ENCODE results near the gene NPPB.
A peak's percentile ranks its signal among the peaks of the same experiment; 100 is the strongest.

Gene NPPB

GRCh38 chr1:11835441-11836225 lies 23.1 kb downstream of the NPPB start:
- in situ Hi-C loops (cut with MboI; ENCODE audit: low sequenced_read_pairs, unreplicated experiment), result no loop called here
- TF ChIP-seq, protein P1, sequence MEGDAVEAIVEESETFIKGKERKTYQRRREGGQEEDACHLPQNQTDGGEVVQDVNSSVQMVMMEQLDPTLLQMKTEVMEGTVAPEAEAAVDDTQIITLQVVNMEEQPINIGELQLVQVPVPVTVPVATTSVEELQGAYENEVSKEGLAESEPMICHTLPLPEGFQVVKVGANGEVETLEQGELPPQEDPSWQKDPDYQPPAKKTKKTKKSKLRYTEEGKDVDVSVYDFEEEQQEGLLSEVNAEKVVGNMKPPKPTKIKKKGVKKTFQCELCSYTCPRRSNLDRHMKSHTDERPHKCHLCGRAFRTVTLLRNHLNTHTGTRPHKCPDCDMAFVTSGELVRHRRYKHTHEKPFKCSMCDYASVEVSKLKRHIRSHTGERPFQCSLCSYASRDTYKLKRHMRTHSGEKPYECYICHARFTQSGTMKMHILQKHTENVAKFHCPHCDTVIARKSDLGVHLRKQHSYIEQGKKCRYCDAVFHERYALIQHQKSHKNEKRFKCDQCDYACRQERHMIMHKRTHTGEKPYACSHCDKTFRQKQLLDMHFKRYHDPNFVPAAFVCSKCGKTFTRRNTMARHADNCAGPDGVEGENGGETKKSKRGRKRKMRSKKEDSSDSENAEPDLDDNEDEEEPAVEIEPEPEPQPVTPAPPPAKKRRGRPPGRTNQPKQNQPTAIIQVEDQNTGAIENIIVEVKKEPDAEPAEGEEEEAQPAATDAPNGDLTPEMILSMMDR (IDR thresholded peaks at IDR 0.05; ENCODE audit: borderline replicate concordance, control extremely low read depth, extremely low read depth, insufficient read depth, missing control alignments), result no peak
- no peak for DNase-seq (ENCODE audit: low spot score)

- in situ Hi-C loops (cut with MboI; ENCODE audit: low sequenced_read_pairs, unreplicated experiment), result no loop called here
- DNase-seq (ENCODE audit: low spot score), result no peak
- TF ChIP-seq, protein P1 (IDR thresholded peaks at IDR 0.05; ENCODE audit: borderline replicate concordance, control extremely low read depth, extremely low read depth, insufficient read depth, missing control alignments), result no peak
Observed at GRCh38 chr1:11833900-11834299, 24.8 kb downstream of the NPPB start.

DNA sequence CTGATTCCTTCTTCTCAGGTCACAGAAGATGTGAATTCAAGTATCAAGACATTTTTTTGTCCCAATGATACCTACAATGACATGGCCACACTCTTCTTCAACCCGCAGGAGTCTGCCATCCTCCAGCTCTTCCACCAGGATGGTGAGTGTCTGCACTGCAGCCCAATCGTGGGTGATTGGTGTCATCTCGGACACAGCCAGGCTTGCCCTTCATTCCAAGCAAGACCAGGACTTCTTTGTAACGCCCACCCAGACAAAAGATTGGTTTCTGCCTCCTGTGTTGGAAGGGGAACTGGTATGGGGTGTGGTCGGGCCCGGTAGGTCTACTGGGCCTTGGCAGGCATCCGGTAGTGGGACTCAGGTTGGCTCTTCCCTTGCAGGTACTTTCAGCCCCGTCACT lies 25.2 kb downstream of the NPPB start:
- in situ Hi-C loops (cut with MboI; ENCODE audit: low sequenced_read_pairs, unreplicated experiment), result no loop called here
- DNase-seq (ENCODE audit: low spot score), result no peak
- TF ChIP-seq, protein P1 (IDR thresholded peaks at IDR 0.05; ENCODE audit: borderline replicate concordance, control extremely low read depth, extremely low read depth, insufficient read depth, missing control alignments), result no peak

DNA sequence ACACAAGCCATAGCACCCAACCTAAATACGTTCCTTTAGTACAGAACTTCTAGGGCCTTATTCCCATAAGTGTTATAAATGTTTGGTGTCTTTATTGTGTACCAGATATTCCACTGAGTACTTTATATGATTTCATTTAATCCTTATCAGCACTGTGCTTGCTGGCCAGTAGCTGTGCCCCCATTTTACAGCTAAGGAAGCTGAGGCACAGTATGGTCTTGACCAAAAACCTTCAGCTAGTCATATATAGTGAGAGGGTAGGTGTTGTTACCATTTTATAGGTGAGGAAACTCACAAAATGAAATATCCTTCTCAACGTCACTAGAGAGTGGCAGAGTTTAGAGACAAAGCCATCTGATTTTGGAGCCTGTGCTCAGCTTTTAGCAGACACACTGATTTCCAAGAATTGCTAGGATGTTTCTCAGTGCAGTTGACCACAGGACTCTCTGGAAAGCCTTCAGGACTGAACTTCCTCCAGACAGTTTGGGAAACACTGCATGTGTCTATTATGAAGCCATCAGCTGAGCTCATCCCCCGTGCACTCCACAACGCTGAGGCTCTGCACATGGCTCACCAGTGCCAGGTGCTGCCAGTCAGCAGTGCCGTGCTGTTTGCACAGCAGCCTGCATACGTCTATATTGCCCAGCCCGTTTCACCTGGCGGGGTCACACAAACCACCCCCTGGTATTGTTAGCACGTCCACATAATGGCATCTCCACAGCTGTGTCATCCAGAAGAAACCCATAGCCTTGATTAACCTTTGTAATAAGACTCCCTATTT lies 26.6 kb downstream of the NPPB start:
- no peak for DNase-seq (ENCODE audit: low spot score)
- in situ Hi-C loops (cut with MboI; ENCODE audit: low sequenced_read_pairs, unreplicated experiment), result no loop called here

DNA sequence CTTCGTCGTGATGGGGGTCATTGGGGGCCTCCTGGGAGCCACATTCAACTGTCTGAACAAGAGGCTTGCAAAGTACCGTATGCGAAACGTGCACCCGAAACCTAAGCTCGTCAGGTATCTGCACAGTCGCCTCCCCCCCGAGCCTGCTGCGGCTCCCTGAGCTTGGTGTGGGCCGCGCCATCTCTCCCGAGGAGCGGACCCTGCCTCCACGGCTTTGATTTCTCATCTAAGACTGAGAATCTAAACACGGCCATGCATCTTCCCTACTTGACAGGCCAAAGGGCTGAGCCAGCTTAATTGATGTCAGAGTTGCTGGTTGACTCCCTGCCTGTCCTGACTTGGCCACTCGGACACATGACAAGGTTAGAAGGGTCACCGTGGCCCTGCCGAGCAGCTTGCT lies 30.2 kb downstream of the NPPB start:
- TF ChIP-seq, protein P1 (IDR thresholded peaks at IDR 0.05; ENCODE audit: borderline replicate concordance, control extremely low read depth, extremely low read depth, insufficient read depth, missing control alignments), result no peak
- DNase-seq (ENCODE audit: low spot score), result peak; percentile 8
- in situ Hi-C loops (cut with MboI; ENCODE audit: low sequenced_read_pairs, unreplicated experiment), result no loop called here

More for the DNA sequence above, 26.6 kb downstream of the NPPB start:
- TF ChIP-seq, protein P1 (IDR thresholded peaks at IDR 0.05; ENCODE audit: borderline replicate concordance, control extremely low read depth, extremely low read depth, insufficient read depth, missing control alignments), result no peak

DNA sequence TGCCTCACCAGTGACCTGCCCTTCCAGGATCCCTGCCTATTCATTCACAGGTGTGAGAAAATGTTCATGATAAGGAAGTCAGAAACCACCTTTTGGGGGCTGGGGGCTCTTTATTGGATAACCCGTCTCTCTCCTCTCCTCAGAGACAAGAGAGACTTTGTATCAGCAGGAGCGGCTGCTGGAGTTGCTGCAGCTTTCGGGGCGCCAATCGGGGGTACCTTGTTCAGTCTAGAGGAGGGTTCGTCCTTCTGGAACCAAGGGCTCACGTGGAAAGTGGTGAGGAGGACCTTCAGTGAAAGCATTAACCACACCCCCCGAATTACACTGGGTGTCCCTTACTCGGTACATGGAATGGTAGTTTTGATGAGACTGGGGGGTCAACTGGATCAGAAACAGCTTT lies 31.8 kb downstream of the NPPB start:
- TF ChIP-seq, protein P1 (IDR thresholded peaks at IDR 0.05; ENCODE audit: borderline replicate concordance, control extremely low read depth, extremely low read depth, insufficient read depth, missing control alignments), result no peak
- DNase-seq (ENCODE audit: low spot score), result no peak
- in situ Hi-C loops (cut with MboI; ENCODE audit: low sequenced_read_pairs, unreplicated experiment), result no loop called here

Data from GM13976 (cell line).